ENCODE results near the gene FOXP1.

DNA sequence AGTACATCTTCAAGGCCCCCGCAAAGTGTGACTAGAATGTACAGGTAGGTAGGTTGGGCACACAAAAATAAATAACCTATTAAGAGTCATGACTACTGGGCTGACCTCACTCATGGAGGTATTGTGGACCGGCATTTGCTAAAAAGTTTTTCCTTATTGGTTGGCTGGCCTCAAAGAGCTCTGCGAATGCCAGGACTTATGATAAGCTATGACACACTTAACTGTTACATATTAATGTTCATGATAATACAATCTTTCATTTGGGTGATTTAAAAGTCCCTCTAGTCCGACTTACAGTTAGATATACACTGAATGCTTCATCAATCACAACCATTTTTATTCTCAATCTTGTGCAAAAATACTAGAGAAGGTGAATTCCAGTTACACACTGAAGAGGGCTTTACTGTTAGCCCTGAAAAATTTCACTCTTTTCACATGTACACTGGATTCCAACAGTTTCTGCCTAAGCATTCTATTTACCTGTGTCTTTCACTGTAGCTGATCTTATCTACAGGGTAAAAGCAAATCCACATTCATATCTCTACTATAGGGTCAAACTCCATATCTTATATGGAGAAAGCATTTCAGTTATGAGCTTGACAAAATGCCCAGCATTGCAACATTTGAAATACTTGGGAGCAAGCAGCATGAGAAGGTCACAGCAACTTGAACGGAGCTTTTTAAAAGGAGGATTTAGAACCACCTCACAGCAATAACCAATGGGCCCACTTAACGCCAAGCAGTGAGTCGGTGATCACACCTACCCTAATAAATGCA, 329.1 kb downstream of the FOXP1 start:
- no peak for TF ChIP-seq CTCF (IDR thresholded peaks at IDR 0.05; ENCODE audit: low read depth, low read length)
- TF ChIP-seq EZH2phosphoT487 (IDR thresholded peaks at IDR 0.05; ENCODE audit: low read depth), result no peak

All from OCI-LY3 (cell line).